K562 (cell line): Measurements from ENCODE around the gene XPNPEP3. TPM values are rescaled to one million over a fixed set of nuclear protein-coding genes. Genes with fewer than 3 reads are reported as not detected.

Experiments used
- ATAC-seq: fragments of 200-7000 bp; cut with Tn5 transposase; 3 replicates; pipeline ENCODE4 v1.9.1; 2020; ENCODE audit warnings: moderate library complexity
- BruUV-seq: library from RNA; stranded (reverse); fragments of 400-500 nt; replicated peaks from 2 replicates; lab custom pipeline; 2021; lab: Mats Ljungman, UMichigan
- CTCF ChIA-PET: fragments of 300-600 bp; formaldehyde crosslinking; extraction: SDS; loops from one replicate; lab custom pipeline; 2021; ENCODE audit warnings: low intra/inter-chr PET ratio; lab: Yijun Ruan, JAX
- POLR2A ChIA-PET: fragments of 300-600, 350-650 bp; sonication (Branson Sonifier 250); formaldehyde crosslinking; extraction: SDS; loops from one replicate; lab custom pipeline; 2021; ENCODE audit warnings: antibody characterized with exemption, inconsistent platforms; lab: Yijun Ruan, JAX
- DNase-seq, 4 experiments: peaks; one replicate each; pipeline versions ENCODE4 v3.0.0 to v3.0.0-alpha.2; 2011 to 2018; ENCODE audit warnings: low spot score in 3 of 4, mixed read lengths in 3 of 4; ENCODE audit errors: extremely low read depth in 1 of 4
- FAIRE-seq: peaks from 2 replicates; lab custom pipeline; 2011; peaks lifted over from hg19 to GRCh38; lab: Jason Lieb, UNC
- H2AFZ ChIP-seq: 2 replicates; pipeline ENCODE4 v1.6.0; 2011; ENCODE audit warnings: low read depth, low read length, control low read depth, inconsistent platforms
- H3K27ac ChIP-seq: fragments of 200-600 bp; 3 replicates; pipeline ENCODE4 v1.8.0; 2011; ENCODE audit warnings: low read depth, mild to moderate bottlenecking, control low read depth, inconsistent platforms, low read length, moderate library complexity, mixed read lengths; ENCODE audit errors: extremely low read depth
- H3K27me3 ChIP-seq, 2 experiments: fragments of 300-600 bp in 1 of 2; 2 replicates in 1 of 2; 3 replicates in 1 of 2; pipeline versions ENCODE4 v1.6.0 to v1.8.0; 2011; ENCODE audit warnings: inconsistent platforms in 2 of 2, low read length in 2 of 2, mild to moderate bottlenecking in 1 of 2, mixed read lengths in 1 of 2, moderate library complexity in 1 of 2; ENCODE audit not compliant: control insufficient read depth in 2 of 2, insufficient read depth in 2 of 2
- H3K36me3 ChIP-seq: fragments of 300-600 bp; 3 replicates; pipeline ENCODE4 v1.8.0; 2011; ENCODE audit warnings: mild to moderate bottlenecking, low read length, inconsistent platforms; ENCODE audit not compliant: control insufficient read depth, insufficient read depth
- H3K4me1 ChIP-seq, 2 experiments: fragments of 200-600 bp in 1 of 2; replicated peaks in 1 of 2; 2 replicates in 1 of 2; 3 replicates in 1 of 2; pipeline versions ENCODE4 v1.5.1 to v1.8.0; 2011; ENCODE audit warnings: inconsistent platforms in 2 of 2, low read length in 2 of 2, mild to moderate bottlenecking in 1 of 2, mixed read lengths in 1 of 2, moderate library complexity in 1 of 2; ENCODE audit not compliant: control insufficient read depth in 2 of 2, insufficient read depth in 2 of 2
- H3K4me2 ChIP-seq: 2 replicates; pipeline ENCODE4 v1.6.1; 2011; ENCODE audit warnings: low read length, control low read depth, inconsistent platforms, mixed read lengths; ENCODE audit not compliant: insufficient read depth
- H3K4me3 ChIP-seq: fragments of 200-600 bp; sonication (generic), shearing (Covaris generic); 2 replicates; pipeline ENCODE4 v1.5.1; 2016; ENCODE audit warnings: control low read depth, inconsistent platforms
- H3K79me2 ChIP-seq: fragments of 200-600 bp; 3 replicates; pipeline ENCODE4 v1.8.0; 2011; ENCODE audit warnings: low read length, inconsistent platforms; ENCODE audit not compliant: control insufficient read depth, insufficient read depth
- H3K9ac ChIP-seq, 2 experiments: 2 replicates each; pipeline versions ENCODE4 v1.6.0 to v1.6.1; 2011; ENCODE audit warnings: low read depth in 2 of 2, low read length in 2 of 2, control low read depth in 1 of 2, inconsistent platforms in 1 of 2, mild to moderate bottlenecking in 1 of 2, mixed read lengths in 1 of 2; ENCODE audit not compliant: insufficient read depth in 1 of 2
- H3K9me1 ChIP-seq: one replicate; pipeline ENCODE4 v1.6.0; 2011; ENCODE audit warnings: inconsistent platforms, mild to moderate bottlenecking, low read length, moderate library complexity; ENCODE audit not compliant: control insufficient read depth, insufficient read depth
- H3K9me3 ChIP-seq: replicated peaks from 2 replicates; pipeline ENCODE4 v1.5.1; 2011; ENCODE audit warnings: low read depth, low read length, inconsistent platforms; ENCODE audit not compliant: control insufficient read depth, insufficient read depth
- H4K20me1 ChIP-seq: replicated peaks from 2 replicates; pipeline ENCODE4 v1.6.1; 2011; ENCODE audit warnings: low read length, inconsistent platforms, mixed read lengths; ENCODE audit not compliant: control insufficient read depth, insufficient read depth
- CREB5 ChIP-seq: fragments of 250-450 bp; sonication (Bioruptor Pico); IDR thresholded peaks from 2 replicates; pipeline ENCODE4 v1.5.0; 2020; ENCODE audit warnings: mild to moderate bottlenecking
- FOS ChIP-seq: IDR thresholded peaks from 3 replicates; pipeline ENCODE4 v1.6.1; 2011; ENCODE audit not compliant: insufficient read length; ENCODE audit errors: extremely low read depth
- GABPB1 ChIP-seq: sonication (generic); formaldehyde crosslinking; IDR thresholded peaks from 2 replicates; pipeline ENCODE4 v1.8.0; 2022; ENCODE audit warnings: mild to moderate bottlenecking, missing genetic modification reagents
- OTX1 ChIP-seq: fragments of 450-650 bp; formaldehyde crosslinking; IDR thresholded peaks from 2 replicates; pipeline ENCODE4 v1.4.0; 2022; ENCODE audit warnings: mild to moderate bottlenecking
- PHF20 ChIP-seq: fragments of 450-650 bp; IDR thresholded peaks from 2 replicates; pipeline ENCODE4 v1.6.1; 2018; ENCODE audit not compliant: partially characterized antibody
- RBM22 ChIP-seq: fragments of 200-400 bp; formaldehyde crosslinking; IDR thresholded peaks from 2 replicates; pipeline ENCODE4 v1.6.1; 2018; ENCODE audit warnings: low read length, low read depth; ENCODE audit not compliant: poor library complexity, severe bottlenecking
- RBM34 ChIP-seq: fragments of 200-400 bp; formaldehyde crosslinking; IDR thresholded peaks from 2 replicates; pipeline ENCODE4 v1.6.1; 2018; ENCODE audit warnings: low read length, borderline replicate concordance; ENCODE audit not compliant: insufficient read depth
- TOE1 ChIP-seq, 2 experiments: fragments of 450-650 bp in 1 of 2; sonication (generic) in 1 of 2; formaldehyde crosslinking in 1 of 2; IDR thresholded peaks; 2 replicates each; pipeline versions ENCODE4 v1.7.1 to v1.8.0; 2016 to 2022; ENCODE audit warnings: borderline replicate concordance in 2 of 2, mild to moderate bottlenecking in 2 of 2, antibody characterized with exemption in 1 of 2, inconsistent platforms in 1 of 2, low read depth in 1 of 2, missing genetic modification reagents in 1 of 2, moderate library complexity in 1 of 2
- UBTF ChIP-seq, 2 experiments: IDR thresholded peaks; 2 replicates each; pipeline ENCODE4 v1.6.1; 2012; ENCODE audit warnings: improper control_type of control experiment in 2 of 2, low read depth in 2 of 2, low read length in 2 of 2, borderline replicate concordance in 1 of 2
- ZKSCAN1 ChIP-seq: fragments of 150-350 bp; IDR thresholded peaks from 2 replicates; pipeline ENCODE4 v1.6.1; 2016; ENCODE audit warnings: low read depth, low read length
- ZNF184 ChIP-seq: sonication (generic); formaldehyde crosslinking; IDR thresholded peaks from 2 replicates; pipeline ENCODE4 v1.5.0; 2020; ENCODE audit warnings: missing genetic modification reagents
- WGBS: fragments of 100-300 bp; shearing (Covaris generic); methylation state at CpG from one replicate; pipeline ENCODE4 v1.1.6; 2016; ENCODE audit warnings: low coverage, mixed read lengths; ENCODE audit not compliant: insufficient coverage; ENCODE audit errors: missing lambda C conversion rate; 5-methylcytosine and 5-hydroxymethylcytosine counted together
- in situ Hi-C: fragments of 300-500 bp; cut with MboI; formaldehyde crosslinking; loops from 4 replicates; pipeline ENCODE4 v1.15.0; 2018; ENCODE audit warnings: inconsistent platforms, mixed read lengths
- intact Hi-C: fragments of 100-400 bp; cut with micrococcal nuclease; formaldehyde crosslinking; loops from 2 replicates; pipeline ENCODE4 v1.14.2; 2022
- polyA plus RNA-seq, 8 experiments: library from polyadenylated mRNA; depleted of rRNA in 4 of 8; stranded (reverse) in 5 of 8; unstranded in 3 of 8; fragments of >200 nt; fragmentation: Nextera tagmentation in 2 of 8; fragmentation: Illumina TruSeq in 1 of 8; extraction: Ambion mirVana in 2 of 8; extraction: Trizol in 1 of 8; gene quantifications; 2 replicates each; pipeline versions ENCODE4 v1.2.1 to v1.2.3, GENCODE V29; 2011 to 2014; ENCODE audit warnings: inconsistent platforms in 1 of 8, missing spikeins in 1 of 8
- total RNA-seq, 7 experiments: library from RNA; depleted of rRNA in 6 of 7; stranded (reverse); fragments of >200 nt in 6 of 7; fragmentation: Illumina TruSeq in 2 of 7; extraction: Trizol in 2 of 7; gene quantifications; 2 replicates each; pipeline versions ENCODE4 v1.2.1 to v1.2.3, GENCODE V29; 2011 to 2021; ENCODE audit warnings: low replicate concordance in 1 of 7
- TF ChIP-seq, protein P1 (sequence below): fragments of 450-650 bp; conservative IDR thresholded peaks from 2 replicates; pipeline ENCODE4 v1.6.1; 2016; ENCODE audit warnings: missing genetic modification characterization, low read depth, mild to moderate bottlenecking, missing compliant biosample characterization, moderate library complexity

XPNPEP3 gene
- total and polyA plus RNA-seq, 9 of the 15 experiments (the other 6 are each of a cell fraction or from before 2014, with no cell fraction given): 9.1 to 22.6 (median 15.6) TPM

GRCh38 chr22:40890881-40891280, 33.9 kb downstream of the XPNPEP3 start (continued):
- TF ChIP-seq TOE1 (IDR thresholded peaks at IDR 0.05; ENCODE audit: borderline replicate concordance): no peak
- no peak for TF ChIP-seq TOE1 (CRISPR knock-in tag; IDR thresholded peaks at IDR 0.05; ENCODE audit: borderline replicate concordance, low read depth)
- no peak for TF ChIP-seq FOS
- TF ChIP-seq PHF20: no peak
- TF ChIP-seq RBM34: no peak
- no peak for TF ChIP-seq ZNF184 (CRISPR knock-in tag)
- TF ChIP-seq GABPB1 (CRISPR knock-in tag): no peak
- no peak for TF ChIP-seq ZKSCAN1
- no peak for TF ChIP-seq RBM22
- no peak for TF ChIP-seq OTX1 (CRISPR knock-in tag)

DNA sequence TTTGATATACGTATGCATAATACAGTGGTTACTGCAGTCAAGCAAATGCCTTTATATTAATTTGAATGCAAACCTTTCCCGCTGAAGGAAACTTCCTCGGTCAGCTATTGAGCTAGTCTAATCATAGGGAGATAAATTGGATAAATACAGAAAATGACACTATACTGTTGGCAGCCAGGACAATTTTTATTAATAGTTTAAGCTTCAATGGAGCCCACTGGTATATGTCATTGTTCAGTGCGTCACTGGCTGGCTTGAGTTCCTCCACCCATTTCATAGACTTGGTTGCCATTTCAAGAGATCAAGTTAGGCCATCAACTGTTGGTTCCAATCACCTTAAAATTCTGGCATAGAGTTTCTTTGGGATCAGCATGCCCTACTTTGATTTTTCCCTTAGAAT, 37.5 kb downstream of the XPNPEP3 start:
- Histone ChIP-seq H3K4me2 (no peak overlapping the region), H3K4me1 (peaks cover 0 to 4% of the 10 kb centered on the region in 2 experiments; a peak in 2 of 5 replicates), H3K27me3 (no peaks in the 10 kb centered on the region), H3K79me2 (no peaks in the 10 kb centered on the region), H3K9ac (no peak overlapping the region), H2AFZ (no peak overlapping the region), H3K27ac (no peak overlapping the region), H3K36me3 (peaks cover 5% of the 10 kb centered on the region; the same call in 2 of the 3 replicates), H4K20me1 (no peaks in the 10 kb centered on the region), H3K9me3 (no peaks in the 10 kb centered on the region), H3K4me3 (no peak overlapping the region), H3K9me1 (no peaks in the 10 kb centered on the region)
- intact Hi-C loops (loop anchor here (10.0 kb wide), 1 partner anchor 240 kb away; no protein-coding TSS in a partner anchor), in situ Hi-C loops (loop anchor here (10.0 kb wide), 2 partner anchors 240 to 340 kb away; no protein-coding TSS in a partner anchor)
- ChIA-PET POLR2A (no interaction called here), CTCF (no interaction called here)
- no peak for DNase-seq
- 78% methylated on average over 4 of the region's 4 CpGs for WGBS
- no peak for ATAC-seq
- no TSS peak for BruUV-seq
- no peak for FAIRE-seq
- no peak for TF ChIP-seq CREB5 (CRISPR knock-in tag)
- no peak for TF ChIP-seq UBTF (IDR thresholded peaks at IDR 0.05; ENCODE audit: borderline replicate concordance in 1 of 2, low read depth in 2 of 2, low read length in 2 of 2)
- TF ChIP-seq, protein P1, sequence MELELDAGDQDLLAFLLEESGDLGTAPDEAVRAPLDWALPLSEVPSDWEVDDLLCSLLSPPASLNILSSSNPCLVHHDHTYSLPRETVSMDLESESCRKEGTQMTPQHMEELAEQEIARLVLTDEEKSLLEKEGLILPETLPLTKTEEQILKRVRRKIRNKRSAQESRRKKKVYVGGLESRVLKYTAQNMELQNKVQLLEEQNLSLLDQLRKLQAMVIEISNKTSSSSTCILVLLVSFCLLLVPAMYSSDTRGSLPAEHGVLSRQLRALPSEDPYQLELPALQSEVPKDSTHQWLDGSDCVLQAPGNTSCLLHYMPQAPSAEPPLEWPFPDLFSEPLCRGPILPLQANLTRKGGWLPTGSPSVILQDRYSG (tag): no peak
